Progenitor cell of endocrine pancreas (in vitro differentiated cells): Measurements from ENCODE around the gene MMP2. TPM values are rescaled to one million over a fixed set of nuclear protein-coding genes. Genes with fewer than 3 reads are reported as not detected.

Source experiments
- DNase-seq: peaks from one replicate; pipeline ENCODE4 v3.0.0; 2021; ENCODE audit warnings: low spot score; ENCODE audit not compliant: unreplicated experiment
- H3K27ac Mint-ChIP-seq: 2 replicates; pipeline ENCODE4 v1.8.0; 2021; ENCODE audit warnings: mild to moderate bottlenecking, moderate library complexity, mixed read lengths
- H3K27me3 Mint-ChIP-seq: 2 replicates; pipeline ENCODE4 v1.8.0; 2021; ENCODE audit warnings: mixed read lengths
- H3K36me3 Mint-ChIP-seq: 2 replicates; pipeline ENCODE4 v1.8.0; 2022; ENCODE audit warnings: mixed read lengths; ENCODE audit not compliant: insufficient read depth
- H3K4me1 Mint-ChIP-seq: 2 replicates; pipeline ENCODE4 v1.8.0; 2021; ENCODE audit warnings: low read depth, mixed read lengths
- H3K4me3 Mint-ChIP-seq: 2 replicates; pipeline ENCODE4 v1.8.0; 2021; ENCODE audit warnings: low read depth, mild to moderate bottlenecking, moderate library complexity, mixed read lengths
- H3K9me3 Mint-ChIP-seq: 2 replicates; pipeline ENCODE4 v1.8.0; 2021; ENCODE audit warnings: low read depth, mixed read lengths
- CTCF ChIP-seq: fragments of 200-600 bp; sonication (generic); IDR thresholded peaks from one replicate; pipeline ENCODE4 v1.5.0; 2021; ENCODE audit warnings: antibody characterized with exemption, mild to moderate bottlenecking; ENCODE audit not compliant: unreplicated experiment
- total RNA-seq: library from RNA; stranded (reverse); gene quantifications from 2 replicates; pipeline ENCODE4 v1.2.1, GENCODE V29; 2021

Gene MMP2
- total RNA-seq, 1 donor from 2014 or later: 8.4 TPM

DNA sequence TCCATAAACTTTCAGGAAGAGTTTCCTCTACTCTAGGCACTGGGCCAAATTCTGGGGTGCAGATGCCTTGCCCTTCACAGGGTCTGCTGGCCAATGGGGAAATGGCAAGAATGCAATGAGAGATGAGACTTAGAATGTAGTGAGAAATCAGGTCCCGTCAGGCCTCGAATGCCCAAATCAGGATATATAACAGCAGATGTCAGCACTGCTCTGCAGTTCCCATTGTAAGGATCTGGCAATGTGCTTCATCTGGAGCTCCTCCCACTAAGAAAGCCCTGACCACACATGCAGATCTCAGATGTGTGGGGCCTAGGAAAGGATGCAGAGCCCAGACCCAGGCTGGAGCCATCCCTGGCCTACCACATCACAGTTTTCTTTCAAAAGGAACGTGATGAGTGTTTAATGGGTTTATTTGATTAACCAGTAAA lies 16.0 kb downstream of the MMP2 start:
- no peaks in the 10 kb centered on the region for H3K36me3 Mint-ChIP-seq
- peak; percentile 8 for TF ChIP-seq CTCF
- H3K27me3 Mint-ChIP-seq: no peaks in the 10 kb centered on the region
- no peak for DNase-seq
- H3K27ac Mint-ChIP-seq: no peak overlapping the region
- H3K4me1 Mint-ChIP-seq: peaks cover 5% of the 10 kb centered on the region
- H3K9me3 Mint-ChIP-seq: no peaks in the 10 kb centered on the region
- H3K4me3 Mint-ChIP-seq: no peak overlapping the region

- no peak overlapping the region for H3K4me3 Mint-ChIP-seq
- no peak for DNase-seq
- H3K27ac Mint-ChIP-seq: no peak overlapping the region
- no peaks in the 10 kb centered on the region for H3K9me3 Mint-ChIP-seq
- no peaks in the 10 kb centered on the region for H3K36me3 Mint-ChIP-seq
- TF ChIP-seq CTCF: no peak
- peaks cover 12% of the 10 kb centered on the region for H3K4me1 Mint-ChIP-seq
- no peaks in the 10 kb centered on the region for H3K27me3 Mint-ChIP-seq
These were observed 16.8 kb downstream of the MMP2 start for GRCh38 chr16:55495616-55496289.

- no peaks in the 10 kb centered on the region for H3K36me3 Mint-ChIP-seq
- H3K4me1 Mint-ChIP-seq: peaks cover 13% of the 10 kb centered on the region
- no peak for DNase-seq
These were observed 17.6 kb downstream of the MMP2 start for GRCh38 chr16:55496509-55497145.

DNA sequence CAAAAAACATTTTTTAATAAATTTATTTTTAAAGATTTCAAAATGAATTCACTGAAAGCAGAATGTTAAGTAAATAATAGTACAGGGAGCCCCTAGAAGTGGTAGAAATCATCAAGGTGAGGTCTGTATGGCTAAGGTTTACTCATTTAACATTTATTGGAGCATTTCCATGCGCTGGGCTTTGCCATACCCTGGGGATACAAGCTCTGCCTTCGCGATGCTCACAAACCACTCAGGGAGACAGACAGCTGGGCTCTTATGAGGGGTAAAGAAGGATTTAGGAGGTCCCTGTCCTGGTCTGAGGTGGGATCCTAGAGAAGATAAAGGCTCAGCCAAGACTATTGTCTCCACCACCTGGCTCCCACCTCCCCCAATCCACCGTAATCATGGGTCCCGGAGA lies 18.6 kb downstream of the MMP2 start:
- H3K36me3 Mint-ChIP-seq: no peaks in the 10 kb centered on the region
- no peaks in the 10 kb centered on the region for H3K9me3 Mint-ChIP-seq
- no peaks in the 10 kb centered on the region for H3K27me3 Mint-ChIP-seq
- peaks cover 12% of the 10 kb centered on the region for H3K4me1 Mint-ChIP-seq
- no peak for TF ChIP-seq CTCF
- no peak overlapping the region for H3K27ac Mint-ChIP-seq
- no peak for DNase-seq
- no peak overlapping the region for H3K4me3 Mint-ChIP-seq

More at GRCh38 chr16:55496509-55497145, 17.6 kb downstream of the MMP2 start:
- TF ChIP-seq CTCF: no peak
- H3K4me3 Mint-ChIP-seq: no peak overlapping the region
- no peak overlapping the region for H3K27ac Mint-ChIP-seq
- H3K9me3 Mint-ChIP-seq: no peaks in the 10 kb centered on the region
- H3K27me3 Mint-ChIP-seq: no peaks in the 10 kb centered on the region

GRCh38 chr16:55498101-55498500 lies 19.1 kb downstream of the MMP2 start:
- Mint-ChIP-seq H3K27ac (no peak overlapping the region), H3K4me3 (no peak overlapping the region), H3K36me3 (no peaks in the 10 kb centered on the region), H3K9me3 (no peaks in the 10 kb centered on the region), H3K27me3 (no peaks in the 10 kb centered on the region), H3K4me1 (peaks cover 12% of the 10 kb centered on the region)
- DNase-seq: no peak
- no peak for TF ChIP-seq CTCF
